HG03045 (cell line): Measurements from ENCODE around the gene RAP1GAP.
"Not testable (repeated sequence)": the region's sequence is repeated elsewhere in the genome, so short reads cannot be mapped to it uniquely, and the experiment has no call there.

Experiments
- ATAC-seq: cut with Tn5 transposase; IDR thresholded peaks from one replicate; pipeline ENCODE4 v1.9.1; 2021; ENCODE audit warnings: mild to moderate bottlenecking, moderate library complexity; ENCODE audit not compliant: unreplicated experiment

Gene RAP1GAP

GRCh38 chr1:21647431-21648351, 21.5 kb downstream of the RAP1GAP start:
- no peak for ATAC-seq

- no peak for ATAC-seq
Observed at GRCh38 chr1:21645550-21645949, 23.6 kb downstream of the RAP1GAP start.

GRCh38 chr1:21644906-21645305, 24.3 kb downstream of the RAP1GAP start:
- ATAC-seq, result no peak

- ATAC-seq, result no peak
Observed at GRCh38 chr1:21644348-21644747, 24.8 kb downstream of the RAP1GAP start.

- ATAC-seq, result no peak
Observed at GRCh38 chr1:21643624-21644023, 25.5 kb downstream of the RAP1GAP start.

- no peak for ATAC-seq
Observed at GRCh38 chr1:21641967-21642739, 27.0 kb downstream of the RAP1GAP start.

- no peak for ATAC-seq
Observed at GRCh38 chr1:21641537-21641936, 27.6 kb downstream of the RAP1GAP start.

- no peak for ATAC-seq
Observed at GRCh38 chr1:21641076-21641475, 28.1 kb downstream of the RAP1GAP start.

- ATAC-seq, result no peak
Observed at GRCh38 chr1:21640653-21641052, 28.5 kb downstream of the RAP1GAP start.

GRCh38 chr1:21639594-21640041, 29.5 kb downstream of the RAP1GAP start:
- ATAC-seq, result no peak

- ATAC-seq, result no peak
Observed at GRCh38 chr1:21638531-21639341, 30.4 kb downstream of the RAP1GAP start.

- no peak for ATAC-seq
Observed at GRCh38 chr1:21637514-21637913, 31.6 kb downstream of the RAP1GAP start.

GRCh38 chr1:21636029-21636428, 33.1 kb downstream of the RAP1GAP start:
- ATAC-seq, result no peak

- ATAC-seq, result no peak
Observed at GRCh38 chr1:21634806-21635535, 34.2 kb downstream of the RAP1GAP start.

- no peak for ATAC-seq
Observed at GRCh38 chr1:21633992-21634805, 35.0 kb downstream of the RAP1GAP start.

- no peak for ATAC-seq
Observed at GRCh38 chr1:21633141-21633755, 35.9 kb downstream of the RAP1GAP start.

GRCh38 chr1:21631944-21632887, 36.9 kb downstream of the RAP1GAP start:
- ATAC-seq, result no peak

- not testable (repeated sequence) for ATAC-seq
Observed at GRCh38 chr1:21631590-21631943, 37.6 kb downstream of the RAP1GAP start.
